NOMO-1 treated with dmso at 0.1 percent for 144 hours (cell line): ENCODE measurements around the gene CTNND2.

Experiments used
- DNase-seq: peaks from one replicate; lab custom pipeline; 2025; ENCODE audit not compliant: unreplicated experiment; lab: John Stamatoyannopoulos, UW

Gene CTNND2

DNA sequence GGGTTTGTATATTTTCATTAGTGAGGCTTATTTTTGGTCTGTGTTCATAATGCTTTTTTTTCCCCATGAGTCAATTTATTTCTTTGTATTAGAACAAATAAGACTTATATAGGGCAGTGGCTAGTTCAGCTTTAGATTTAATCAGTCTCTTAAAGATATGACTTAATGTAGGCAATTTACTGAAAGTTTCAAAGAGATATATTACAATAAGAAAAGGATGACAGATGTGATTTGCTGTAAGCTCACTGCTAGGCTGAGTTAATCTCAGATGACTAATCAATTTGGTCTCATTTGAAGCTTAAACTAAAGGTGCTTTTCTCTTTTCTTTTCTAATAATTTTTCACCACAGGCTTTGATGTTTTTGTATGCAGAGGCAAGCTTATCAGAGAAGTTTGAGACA is 851.4 kb downstream of the CTNND2 start:
- no peak for DNase-seq

DNA sequence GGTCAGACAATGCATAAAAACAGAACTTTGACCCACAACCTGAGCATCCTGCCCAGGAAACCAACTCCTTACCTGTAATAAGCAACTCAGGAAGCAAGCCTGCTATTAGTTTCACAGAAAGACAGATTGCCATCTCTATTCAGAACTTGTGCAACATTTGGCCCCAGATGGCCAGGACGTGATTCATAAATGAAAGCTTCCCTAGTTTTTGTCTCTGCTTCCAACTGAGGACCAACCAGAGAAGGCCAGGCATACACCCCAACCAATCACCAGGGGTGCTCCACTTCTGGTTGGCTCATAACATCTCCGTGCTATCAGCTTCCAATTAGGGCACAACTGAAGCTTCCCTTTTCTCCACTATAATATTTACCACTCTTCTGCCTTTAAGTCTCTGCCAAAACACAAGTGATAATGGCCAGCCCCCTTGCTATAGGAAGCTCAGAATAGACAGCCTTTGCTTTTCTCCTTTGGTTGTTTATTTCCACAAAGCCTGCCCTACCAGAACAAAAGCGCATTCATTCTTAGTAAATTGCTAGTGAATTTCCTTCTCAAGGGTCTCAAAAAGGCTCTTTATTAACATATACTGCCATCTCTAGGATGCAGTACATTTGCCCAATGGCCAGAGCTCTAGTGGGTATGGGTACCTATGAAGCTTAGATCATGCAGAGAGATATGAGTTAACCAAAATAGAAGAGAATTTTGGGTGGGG is 853.5 kb downstream of the CTNND2 start:
- DNase-seq: no peak

- no peak for DNase-seq
These were observed 855.5 kb downstream of the CTNND2 start for GRCh38 chr5:11048760-11049159.

- DNase-seq: no peak
These were observed 856.6 kb downstream of the CTNND2 start for GRCh38 chr5:11047625-11048024.

- DNase-seq: no peak
These were observed 857.2 kb downstream of the CTNND2 start for GRCh38 chr5:11047030-11047429.

DNA sequence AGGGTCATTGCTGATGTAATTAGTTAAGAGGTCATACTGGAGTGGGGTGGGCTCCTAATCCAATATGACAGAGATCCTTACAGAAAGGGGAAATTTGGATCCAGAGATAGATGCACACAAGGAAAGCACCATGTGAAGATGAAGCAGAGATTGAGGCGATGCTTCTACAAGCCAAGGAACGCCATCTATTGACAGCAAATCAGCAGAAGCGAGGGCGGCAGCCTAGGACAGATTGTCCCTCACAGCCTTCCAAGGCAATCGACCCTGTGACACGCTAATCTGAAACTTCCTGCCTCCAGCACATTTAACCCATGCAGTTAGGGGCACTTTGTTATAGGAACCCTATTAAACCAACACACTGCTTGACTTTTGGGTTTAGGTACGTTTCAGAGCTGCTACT is 858.1 kb downstream of the CTNND2 start:
- DNase-seq: no peak

DNA sequence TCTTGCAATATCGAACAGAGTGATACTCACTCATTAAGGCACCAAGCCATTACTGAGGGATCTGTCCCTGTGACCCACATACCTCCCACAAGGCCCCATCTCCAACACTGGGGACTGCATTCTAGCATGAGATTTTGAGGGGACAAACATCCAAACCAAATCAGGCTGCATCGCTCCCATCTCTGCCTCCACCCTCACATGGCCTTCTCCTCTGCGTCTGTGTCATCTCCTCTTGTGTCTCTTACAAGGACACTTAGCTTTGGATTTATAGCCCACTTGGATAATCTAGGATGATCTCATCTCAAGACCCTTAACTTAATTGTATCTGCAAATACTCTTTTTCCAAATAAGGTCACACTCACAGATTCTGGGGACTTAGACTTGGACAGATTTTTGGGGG is 858.8 kb downstream of the CTNND2 start:
- DNase-seq: no peak

- DNase-seq: no peak
These were observed 859.7 kb downstream of the CTNND2 start for GRCh38 chr5:11044581-11044980.

DNA sequence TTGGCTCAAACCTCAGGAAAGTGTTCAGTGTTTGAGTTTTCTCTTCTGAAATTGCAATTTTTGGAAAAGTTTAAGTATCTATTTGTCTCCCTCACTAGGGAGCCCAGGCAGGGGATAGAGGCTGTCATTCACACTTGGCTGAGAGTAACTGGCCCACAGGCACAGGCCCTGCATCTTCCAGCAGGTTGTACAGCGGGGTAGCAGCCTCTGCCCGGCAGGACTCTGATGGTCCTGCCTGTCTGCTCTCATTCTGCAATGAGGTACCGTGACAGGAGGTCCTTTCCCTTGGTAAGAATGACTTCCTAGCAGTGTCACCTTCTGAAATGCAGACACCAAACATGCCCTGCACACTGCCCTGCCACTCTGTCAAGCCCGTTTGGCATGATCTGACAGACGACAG is 860.4 kb downstream of the CTNND2 start:
- DNase-seq: no peak

DNA sequence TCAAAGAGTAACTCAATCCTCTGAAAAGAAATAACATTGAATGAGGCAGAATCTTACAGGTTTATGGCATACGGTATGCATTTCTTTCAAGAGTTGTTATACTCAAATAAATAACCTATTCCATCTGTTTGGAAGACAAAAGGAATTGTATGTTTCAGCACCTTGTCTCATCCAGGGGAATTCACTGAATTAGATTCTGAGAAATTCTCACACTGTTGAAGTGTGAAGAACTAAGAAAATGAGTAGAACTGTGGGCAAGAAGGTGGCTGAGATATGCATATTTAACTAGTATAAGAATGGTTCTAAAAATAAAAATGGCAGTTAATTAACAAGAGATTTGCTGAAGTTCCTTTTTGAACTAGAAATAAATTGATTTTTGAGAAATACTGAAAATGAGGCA is 863.9 kb downstream of the CTNND2 start:
- DNase-seq: no peak

- DNase-seq: no peak
These were observed 865.5 kb downstream of the CTNND2 start for GRCh38 chr5:11038772-11039171.

GRCh38 chr5:11037941-11038340 is 866.3 kb downstream of the CTNND2 start:
- DNase-seq: no peak

DNA sequence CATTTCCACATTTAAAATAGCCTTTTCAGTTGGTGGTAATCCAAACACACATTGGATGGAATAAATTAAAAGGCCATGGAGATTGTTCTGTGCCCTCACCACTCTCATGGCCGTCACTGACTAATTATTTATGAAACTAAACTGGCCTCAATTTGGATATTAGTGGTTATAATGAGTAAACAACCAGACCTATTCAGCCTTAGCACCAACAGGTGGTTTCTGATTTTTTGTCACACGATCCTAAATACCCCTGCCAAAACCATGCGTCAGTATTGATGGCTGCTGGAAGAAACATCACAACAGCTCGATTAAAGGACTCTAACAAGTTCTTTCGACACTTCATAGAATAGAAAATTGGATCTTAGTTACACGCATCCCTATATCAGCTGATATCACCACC is 867.2 kb downstream of the CTNND2 start:
- DNase-seq: no peak

DNA sequence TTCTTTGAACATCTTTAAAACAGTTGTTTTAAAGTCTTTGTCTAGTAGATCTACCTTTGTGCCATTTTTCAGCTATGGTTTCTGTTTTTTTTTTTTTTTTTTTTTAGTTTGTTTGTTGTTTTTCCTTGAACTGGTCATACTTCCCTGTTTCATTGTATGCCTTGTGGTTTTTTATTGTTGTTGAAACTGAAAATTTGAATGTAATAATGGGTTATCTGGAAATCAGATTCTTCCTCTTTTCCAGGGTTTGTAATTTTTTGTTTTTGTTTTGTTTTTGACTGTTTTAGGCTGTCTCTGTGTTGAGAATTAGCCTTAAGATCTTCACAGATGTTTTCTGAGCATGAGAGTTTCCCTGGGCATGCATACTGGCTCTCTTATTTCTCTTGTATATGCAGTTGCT is 873.6 kb downstream of the CTNND2 start:
- no peak for DNase-seq

DNA sequence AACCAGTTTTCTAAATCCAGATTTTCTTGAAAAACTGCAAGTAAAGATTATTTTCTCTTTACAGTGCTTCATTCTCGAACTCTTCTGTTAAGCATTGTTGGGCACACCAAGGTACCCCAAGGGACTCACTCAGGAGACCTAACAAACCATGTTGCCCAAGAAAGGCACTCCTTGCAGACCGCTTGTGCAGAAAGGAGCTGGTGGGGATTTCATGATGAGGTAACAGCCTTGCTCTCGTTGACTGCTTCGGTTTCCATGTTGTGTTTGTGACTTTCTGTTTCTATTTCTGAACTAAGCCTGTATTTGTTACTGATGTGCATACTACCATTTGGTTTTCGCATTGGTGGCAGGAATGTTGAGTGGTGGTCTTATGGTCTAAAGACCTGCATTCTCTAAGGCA is 876.6 kb downstream of the CTNND2 start:
- DNase-seq: no peak

GRCh38 chr5:11026543-11026942 is 877.7 kb downstream of the CTNND2 start:
- no peak for DNase-seq

DNA sequence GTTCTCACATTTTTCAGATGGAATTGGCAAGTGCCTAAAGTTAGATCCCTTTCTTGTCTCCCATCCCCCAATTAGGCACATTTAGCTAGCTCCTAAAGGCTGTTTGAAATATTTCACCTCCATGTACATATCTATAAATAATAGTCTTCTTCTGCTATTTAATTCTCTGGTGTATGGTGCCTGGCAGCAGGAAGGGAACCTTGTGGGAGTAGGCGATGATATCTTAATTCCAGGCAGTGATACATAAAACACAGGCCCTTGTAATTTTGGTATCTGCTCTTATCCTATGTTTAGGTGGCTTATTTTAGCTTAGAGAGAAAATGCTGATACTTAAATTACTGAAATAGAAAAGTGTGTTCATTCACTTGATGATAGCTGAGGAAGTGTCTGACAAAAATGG is 880.3 kb downstream of the CTNND2 start:
- DNase-seq: no peak

DNA sequence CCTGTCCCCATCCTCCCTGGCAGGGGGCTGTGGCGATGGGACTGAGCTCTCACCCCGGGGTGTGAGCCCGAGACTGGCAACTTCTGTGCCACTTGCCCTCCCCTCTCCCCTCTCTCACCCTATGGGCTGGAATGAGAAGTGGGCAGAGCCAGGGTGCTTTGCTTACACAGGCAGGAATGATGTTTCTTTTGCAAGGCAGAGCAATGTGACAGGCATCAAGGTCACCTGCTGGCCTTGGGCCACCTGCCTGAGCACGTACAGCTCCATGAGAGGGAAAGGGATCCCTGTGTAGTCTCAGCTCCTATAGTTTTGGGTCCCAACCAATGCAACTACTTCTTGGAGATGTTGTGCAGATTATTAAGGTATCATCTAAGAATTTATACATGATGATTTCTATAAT is 890.5 kb downstream of the CTNND2 start:
- no peak for DNase-seq

- no peak for DNase-seq
These were observed 892.0 kb downstream of the CTNND2 start for GRCh38 chr5:11012295-11012694.

DNA sequence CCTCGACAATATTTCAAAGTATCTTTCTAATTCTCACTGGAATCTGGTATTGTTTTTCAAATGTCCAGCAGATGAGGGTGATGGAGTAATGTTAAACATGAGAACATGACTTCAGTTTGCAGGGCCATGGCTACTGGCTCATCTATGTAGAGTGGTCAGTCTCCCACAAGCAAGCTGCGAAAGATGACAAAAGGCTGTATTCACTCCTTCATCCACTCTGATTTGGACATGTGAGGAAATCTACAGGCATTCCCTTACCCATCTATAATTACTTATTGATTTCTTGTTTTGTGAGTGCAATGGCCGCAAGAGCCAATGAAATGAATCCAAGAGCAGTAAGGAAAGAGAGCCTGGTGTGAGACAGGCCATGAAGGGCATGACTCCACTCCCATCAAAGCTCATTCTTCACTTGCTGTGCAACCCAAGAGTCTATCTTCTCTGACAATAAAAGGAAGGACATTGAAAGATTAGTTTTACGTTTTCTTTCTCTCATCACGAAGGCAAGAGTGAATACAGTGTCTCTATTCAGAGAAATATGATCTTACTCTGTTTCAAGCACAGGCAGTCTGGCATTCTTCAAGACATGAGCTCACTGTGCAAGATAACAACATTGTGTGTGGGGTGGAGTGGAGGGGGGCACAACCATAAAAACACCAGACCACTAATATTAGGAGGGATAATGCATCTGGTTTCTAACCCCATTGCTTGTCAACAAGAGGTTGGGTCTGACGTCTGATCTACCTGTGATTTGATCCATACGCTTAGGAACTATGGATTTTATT is 893.6 kb downstream of the CTNND2 start:
- no peak for DNase-seq

DNA sequence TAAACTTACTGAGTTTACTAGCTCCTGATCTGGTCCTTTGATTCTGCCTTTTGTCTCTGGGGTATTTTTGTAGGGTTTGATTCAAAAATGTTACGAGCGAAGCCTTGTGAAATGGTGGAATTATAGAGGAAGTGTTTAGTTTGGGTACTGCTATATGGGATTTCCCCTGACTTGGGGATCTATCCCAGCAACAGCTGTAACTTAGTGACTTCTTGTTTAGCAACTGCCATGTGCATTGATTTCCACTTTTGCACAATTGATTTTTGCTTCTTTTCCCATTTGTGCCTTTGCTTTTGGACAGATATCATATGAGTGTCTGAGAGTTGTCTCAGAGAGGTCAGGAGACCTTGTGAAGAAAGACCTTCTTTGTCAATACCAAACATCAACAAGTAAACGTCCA is 894.7 kb downstream of the CTNND2 start:
- no peak for DNase-seq

- DNase-seq: no peak
These were observed 896.9 kb downstream of the CTNND2 start for GRCh38 chr5:11007269-11007870.
